Measurements from ENCODE around the gene FCHO1. TPM values are rescaled to one million over a fixed set of nuclear protein-coding genes. Genes with fewer than 3 reads are reported as not detected.

Gene FCHO1
- total and polyA plus RNA-seq, 4 donors, result 0.69 to 2.8 (median 1.7) TPM

GRCh38 chr19:17711851-17712250 lies 39.4 kb upstream of the FCHO1 start:
- WGBS, result 69% methylated on average over 6 of the region's 6 CpGs
- TF ChIP-seq ZBTB33 (IDR thresholded peaks at IDR 0.05), result no peak
- DNase-seq (ENCODE audit: low spot score), result no peak
- H3K9ac ChIP-seq (ENCODE audit: low read depth in 1 of 2, low read length in 2 of 2), result no peak overlapping the region
- no peaks in the 10 kb centered on the region for H3K4me1 ChIP-seq (ENCODE audit: control insufficient read depth in 4 of 4, insufficient read depth in 4 of 4, low read length in 3 of 4)
- no peaks in the 10 kb centered on the region for H3K27me3 ChIP-seq (ENCODE audit: control insufficient read depth in 4 of 4, insufficient read depth in 4 of 4, low read length in 3 of 4)
- no peaks in the 10 kb centered on the region for H3K9me3 ChIP-seq (ENCODE audit: control insufficient read depth in 4 of 4, low read length in 3 of 4)
- H3K36me3 ChIP-seq (ENCODE audit: control insufficient read depth in 4 of 4, insufficient read depth in 3 of 4, low read depth in 1 of 4, low read length in 3 of 4), result no peaks in the 10 kb centered on the region
- H3K27ac ChIP-seq (ENCODE audit: low read depth in 1 of 2, low read length in 2 of 2), result no peak overlapping the region
- no peak overlapping the region for H3K4me3 ChIP-seq (ENCODE audit: low read depth in 1 of 3, low read length in 3 of 3)

- no peaks in the 10 kb centered on the region for H3K9me3 ChIP-seq (ENCODE audit: control insufficient read depth in 4 of 4, low read length in 3 of 4)
- no peaks in the 10 kb centered on the region for H3K36me3 ChIP-seq (ENCODE audit: control insufficient read depth in 4 of 4, insufficient read depth in 3 of 4, low read depth in 1 of 4, low read length in 3 of 4)
- H3K4me3 ChIP-seq (ENCODE audit: low read depth in 1 of 3, low read length in 3 of 3), result no peak overlapping the region
- no peak overlapping the region for H3K9ac ChIP-seq (ENCODE audit: low read depth in 1 of 2, low read length in 2 of 2)
- WGBS, result 66% methylated on average over 4 of the region's 4 CpGs
- TF ChIP-seq SP1 (IDR thresholded peaks at IDR 0.05) (no peak), EGR1 (IDR thresholded peaks at IDR 0.05; ENCODE audit: low read depth in 2 of 2) (no peak), FOXA1 (IDR thresholded peaks at IDR 0.05) (no peak), RAD21 (IDR thresholded peaks at IDR 0.05) (no peak), ZBTB33 (IDR thresholded peaks at IDR 0.05) (no peak), HNF4G (IDR thresholded peaks at IDR 0.05) (no peak), ATF3 (IDR thresholded peaks at IDR 0.05) (no peak), MAX (IDR thresholded peaks at IDR 0.05) (no peak), NR2F2 (IDR thresholded peaks at IDR 0.05) (no peak), TAF1 (conservative IDR thresholded peaks at IDR 0.05) (no peak), FOXA2 (IDR thresholded peaks at IDR 0.05) (no peak), HNF4A (conservative IDR thresholded peaks at IDR 0.05) (no peak), CTCF (IDR thresholded peaks at IDR 0.05; ENCODE audit: low read depth, low read length, missing input control) (no peak)
- peaks cover 12 to 21% (median 18%) of the 10 kb centered on the region in 4 donors for H3K4me1 ChIP-seq (ENCODE audit: control insufficient read depth in 4 of 4, insufficient read depth in 4 of 4, low read length in 3 of 4)
- no peak overlapping the region for H3K27ac ChIP-seq (ENCODE audit: low read depth in 1 of 2, low read length in 2 of 2)
- DNase-seq (ENCODE audit: low spot score), result no peak
- no peaks in the 10 kb centered on the region for H3K27me3 ChIP-seq (ENCODE audit: control insufficient read depth in 4 of 4, insufficient read depth in 4 of 4, low read length in 3 of 4)
Observed at GRCh38 chr19:17716309-17716929, 34.9 kb upstream of the FCHO1 start.
